ENCODE data around the gene FXYD2. TPM values are rescaled to one million over a fixed set of nuclear protein-coding genes. Genes with fewer than 3 reads are reported as not detected.

The FXYD2 gene
- total RNA-seq, 4 donors from 2014 or later, result 0.19 to 0.95 TPM; not detected in 2

GRCh38 chr11:117805045-117805444, 19.5 kb downstream of the FXYD2 start:
- TF ChIP-seq POLR2A (IDR thresholded peaks at IDR 0.05) (no peak), CTCF (IDR thresholded peaks at IDR 0.05) (no peak)
- intact Hi-C loops (cut with DNase I), result no loop called here
- Histone ChIP-seq H3K27ac (no peak overlapping the region), H3K9me3 (no peaks in the 10 kb centered on the region), H3K4me3 (no peak overlapping the region), H3K4me1 (peaks cover 0 to 27% (median 0%) of the 10 kb centered on the region in 3 donors), H3K27me3 (peaks cover 0 to 29% (median 0%) of the 10 kb centered on the region in 4 donors), H3K36me3 (no peaks in the 10 kb centered on the region)
- DNase-seq, result no peak
- 16 to 42% methylated on average over 1 of the region's 1 CpG for WGBS, 2 donors

- Histone ChIP-seq H3K27me3 (peaks cover 0 to 28% (median 0%) of the 10 kb centered on the region in 4 donors), H3K27ac (no peak overlapping the region), H3K9me3 (no peaks in the 10 kb centered on the region), H3K36me3 (no peaks in the 10 kb centered on the region), H3K4me3 (no peak overlapping the region), H3K4me1 (peaks cover 0 to 20% (median 0%) of the 10 kb centered on the region in 3 donors)
- WGBS, 2 donors, result 85 to 100% methylated on average over 1 to 7 of the region's 8 CpGs
- no peak for DNase-seq
- TF ChIP-seq POLR2A (IDR thresholded peaks at IDR 0.05), result no peak
- no peak for TF ChIP-seq CTCF (IDR thresholded peaks at IDR 0.05)
- intact Hi-C loops (cut with DNase I), result no loop called here
These were observed 20.6 kb downstream of the FXYD2 start for GRCh38 chr11:117803896-117804295.

- Histone ChIP-seq H3K36me3 (no peaks in the 10 kb centered on the region), H3K4me1 (peaks cover 11 to 26% (median 20%) of the 10 kb centered on the region in 3 donors), H3K27me3 (peaks cover 9 to 53% (median 18%) of the 10 kb centered on the region in 4 donors), H3K27ac (no peak overlapping the region), H3K4me3 (no peak overlapping the region), H3K9me3 (no peaks in the 10 kb centered on the region)
- no peak for DNase-seq
- intact Hi-C loops (cut with DNase I), result no loop called here
- 49 to 58% methylated on average over 4 to 5 of the region's 5 CpGs for WGBS, 2 donors
- TF ChIP-seq CTCF (IDR thresholded peaks at IDR 0.05) (no peak), POLR2A (IDR thresholded peaks at IDR 0.05) (no peak)
These were observed 24.9 kb downstream of the FXYD2 start for GRCh38 chr11:117799634-117800033.

GRCh38 chr11:117796872-117797529, 27.5 kb downstream of the FXYD2 start, which contains the start of gene DSCAML1:
Gene DSCAML1 (minus strand): TSS chr11:117797216. CDS start chr11:117797079, 137 bp downstream.
- H3K27me3 ChIP-seq, result peaks cover 9 to 79% (median 19%) of the 10 kb centered on the region in 4 donors
- no peak within 1 kb of the TSS for H3K27ac ChIP-seq
- no peak for DNase-seq
- H3K9me3 ChIP-seq, result no peaks in the 10 kb centered on the region
- TF ChIP-seq POLR2A (IDR thresholded peaks at IDR 0.05), result no peak
- TF ChIP-seq CTCF (IDR thresholded peaks at IDR 0.05), result no peak
- peak within 1 kb of the TSS; percentile 16 to 64 (median 39) for H3K4me3 ChIP-seq
- WGBS, 2 donors, result no CpG with 5 or more reads among the region's 66 CpGs
- H3K36me3 ChIP-seq, result no peaks in the 10 kb centered on the region
- H3K4me1 ChIP-seq, result peaks cover 11 to 26% (median 20%) of the 10 kb centered on the region in 3 donors
- intact Hi-C loops (cut with DNase I), result no loop called here

GRCh38 chr11:117796456-117796871, 28.1 kb downstream of the FXYD2 start:
- peaks cover 9 to 85% (median 19%) of the 10 kb centered on the region in 4 donors for H3K27me3 ChIP-seq
- 0% methylated on average over 2 of the region's 35 CpGs; no CpG with 5 or more reads in 1 of the 2 donors for WGBS, 2 donors
- no peak for DNase-seq
- H3K4me3 ChIP-seq, result peak overlapping the region; percentile 16 to 64 (median 39)
- H3K9me3 ChIP-seq, result no peaks in the 10 kb centered on the region
- no peak for TF ChIP-seq POLR2A (IDR thresholded peaks at IDR 0.05)
- TF ChIP-seq CTCF (IDR thresholded peaks at IDR 0.05), result no peak
- H3K36me3 ChIP-seq, result no peaks in the 10 kb centered on the region
- peaks cover 11 to 26% (median 20%) of the 10 kb centered on the region in 3 donors for H3K4me1 ChIP-seq
- intact Hi-C loops (cut with DNase I), result no loop called here
- no peak overlapping the region for H3K27ac ChIP-seq
